ENCODE data around the gene RERGL. TPM values are rescaled to one million over a fixed set of nuclear protein-coding genes. Genes with fewer than 3 reads are reported as not detected.

The RERGL gene, protein sequence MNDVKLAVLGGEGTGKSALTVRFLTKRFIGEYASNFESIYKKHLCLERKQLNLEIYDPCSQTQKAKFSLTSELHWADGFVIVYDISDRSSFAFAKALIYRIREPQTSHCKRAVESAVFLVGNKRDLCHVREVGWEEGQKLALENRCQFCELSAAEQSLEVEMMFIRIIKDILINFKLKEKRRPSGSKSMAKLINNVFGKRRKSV
- 1 to 10 TPM in 6 of 9 donors, under 1 TPM in 2, not detected in 1; 0.54 to 3.5 (median 1.4) TPM for total RNA-seq
- 10 to 100 TPM in 1 of 3 donors, 1 to 10 TPM in 2; 2.3 to 23.9 (median 2.7) TPM for polyA plus RNA-seq
- long read RNA-seq, donor 1, partial matches to known transcripts = 0 of 1 reads
- long read RNA-seq, donor 1, other reads (novel, unspliced or antisense) = 0 of 1 reads
- long read RNA-seq, donor 2 = 0 reads
- long read RNA-seq, donor 3 = 0 reads
- long read RNA-seq, donor 4 = 0 reads
- long read RNA-seq, donor 5, partial matches to known transcripts = 0 of 1 reads
- long read RNA-seq, donor 5, other reads (novel, unspliced or antisense) = 1 of 1 reads
- long read RNA-seq, donor 6 = 0 reads
- long read RNA-seq, donor 7 = 0 reads
- long read RNA-seq, donor 8, partial matches to known transcripts = 0 of 1 reads
- long read RNA-seq, donor 8, other reads (novel, unspliced or antisense) = 0 of 1 reads
- long read RNA-seq, donor 9 = 0 reads
- long read RNA-seq, donor 10 = 0 reads

DNA sequence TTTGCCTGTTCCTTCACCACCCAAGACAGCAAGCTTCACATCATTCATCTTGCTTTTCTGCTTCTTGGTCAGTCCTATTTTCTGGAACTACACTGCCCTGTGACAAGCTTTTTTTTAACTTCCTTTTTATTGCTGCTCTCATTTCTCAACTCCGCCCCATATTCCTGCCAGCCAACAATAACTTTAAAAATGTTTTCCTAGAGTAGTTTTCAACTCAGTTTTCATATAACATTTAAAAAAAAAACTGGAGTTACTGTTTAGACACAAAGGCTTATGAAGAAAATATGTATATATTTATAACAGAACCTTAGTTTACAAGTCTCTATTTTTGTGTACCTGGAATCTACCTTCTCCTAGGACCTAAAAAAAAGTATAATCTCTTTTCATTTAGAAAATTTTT lies at the start of gene RERGL:
Gene RERGL (minus strand): TSS at position 101 of the 400 bp plus-strand sequence. CDS start 53 bp downstream, at position 48.
- Histone ChIP-seq H3K4me3 (no peak within 1 kb of the TSS), H3K4me1 (replicated peaks in 1 of 2) (no peaks in the 10 kb centered on the region), H3K27ac (no peak within 1 kb of the TSS), H3K36me3 (replicated peaks in 1 of 2) (no peaks in the 10 kb centered on the region), H3K27me3 (no peaks in the 10 kb centered on the region), H3K9me3 (replicated peaks in 1 of 3) (no peaks in the 10 kb centered on the region)
- intact Hi-C loops (cut with DNase I) = no loop called here
- DNase-seq = no peak
- TF ChIP-seq POLR2A (IDR thresholded peaks at IDR 0.05) (no peak), CTCF (IDR thresholded peaks at IDR 0.05) (no peak)
- WGBS, 4 donors = 67 to 82% (median 78%) methylated on average over 1 of the region's 1 CpG

DNA sequence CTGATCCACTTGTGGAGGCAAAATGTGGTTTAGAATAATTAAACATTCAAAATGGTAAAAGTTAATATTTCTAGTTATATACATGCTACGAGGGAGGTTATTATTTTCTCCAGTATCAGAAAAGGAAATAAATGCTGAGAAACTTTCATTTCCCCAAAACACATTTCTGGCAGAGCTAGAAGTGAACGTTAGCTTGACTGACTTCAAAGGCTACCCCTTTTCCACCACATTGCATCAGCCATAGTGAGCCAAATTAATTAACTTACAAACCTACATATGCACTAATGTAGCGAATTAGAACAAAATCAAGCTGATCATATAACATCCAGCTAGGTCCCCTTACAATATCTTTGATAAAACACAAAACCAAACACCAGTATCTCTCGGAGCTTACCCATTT lies 49.3 kb upstream of the RERGL start:
- Histone ChIP-seq H3K36me3 (replicated peaks in 1 of 2) (no peaks in the 10 kb centered on the region), H3K9me3 (replicated peaks in 1 of 3) (peaks cover 0 to 8% (median 0%) of the 10 kb centered on the region in 3 donors), H3K27me3 (no peaks in the 10 kb centered on the region), H3K4me1 (replicated peaks in 1 of 2) (peaks cover 0 to 8% of the 10 kb centered on the region in 2 donors), H3K4me3 (no peak overlapping the region), H3K27ac (no peak overlapping the region)
- WGBS, 4 donors = 56 to 65% (median 62%) methylated on average over 4 of the region's 4 CpGs
- intact Hi-C loops (cut with DNase I) = no loop called here
- no peak for DNase-seq
- TF ChIP-seq CTCF (IDR thresholded peaks at IDR 0.05) (no peak), POLR2A (IDR thresholded peaks at IDR 0.05) (no peak)

DNA sequence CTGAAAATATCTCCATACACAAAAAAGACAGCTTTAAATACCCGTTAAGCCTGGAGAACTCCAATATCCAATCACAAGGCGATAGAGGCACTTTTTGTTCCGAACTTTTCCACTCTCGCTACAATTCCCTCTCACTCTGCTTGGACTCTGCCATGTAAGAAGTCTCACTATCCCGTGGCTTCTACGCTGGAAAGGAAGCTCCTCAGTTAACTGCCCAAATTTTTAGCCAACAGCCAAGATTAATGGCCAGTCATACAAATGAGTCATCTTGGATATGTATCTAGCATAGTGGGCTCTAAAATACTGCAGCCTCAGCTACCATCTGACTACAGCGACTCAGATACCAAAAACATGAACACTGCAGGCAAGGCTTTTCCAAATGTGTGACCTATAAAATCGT lies 45.5 kb upstream of the RERGL start:
- H3K27me3 ChIP-seq = no peaks in the 10 kb centered on the region
- DNase-seq = no peak
- WGBS, 4 donors = 79 to 84% (median 83%) methylated on average over 8 of the region's 8 CpGs
- H3K4me1 ChIP-seq (replicated peaks in 1 of 2) = peaks cover 0 to 8% of the 10 kb centered on the region in 2 donors
- no peaks in the 10 kb centered on the region for H3K36me3 ChIP-seq (replicated peaks in 1 of 2)
- TF ChIP-seq POLR2A (IDR thresholded peaks at IDR 0.05) = no peak
- TF ChIP-seq CTCF (IDR thresholded peaks at IDR 0.05) = no peak
- no peak overlapping the region for H3K27ac ChIP-seq
- H3K9me3 ChIP-seq (replicated peaks in 1 of 3) = no peaks in the 10 kb centered on the region
- no peak overlapping the region for H3K4me3 ChIP-seq
- intact Hi-C loops (cut with DNase I) = no loop called here

DNA sequence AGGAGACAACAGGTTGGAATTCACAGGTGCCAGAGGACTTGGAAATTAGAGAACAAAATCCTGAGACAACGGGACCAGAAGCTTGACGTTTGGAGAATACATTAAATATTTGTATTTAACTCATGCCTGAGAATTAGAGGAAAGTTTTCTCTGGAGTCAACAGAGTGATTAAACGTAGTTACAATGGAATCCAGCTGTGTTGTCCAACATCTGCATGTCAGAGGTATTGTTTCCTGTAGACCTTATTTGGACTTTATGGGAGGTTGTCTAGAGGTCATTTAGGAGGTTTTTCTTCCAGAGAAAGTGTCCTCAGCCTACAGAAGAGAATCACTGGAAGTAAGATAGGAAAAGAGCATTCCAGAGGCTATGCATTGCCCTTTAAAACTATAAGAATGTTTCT lies 45.1 kb upstream of the RERGL start:
- no peaks in the 10 kb centered on the region for H3K9me3 ChIP-seq (replicated peaks in 1 of 3)
- no peak overlapping the region for H3K4me3 ChIP-seq
- no peak for DNase-seq
- WGBS, 4 donors = 54 to 70% (median 66%) methylated on average over 3 of the region's 3 CpGs
- H3K36me3 ChIP-seq (replicated peaks in 1 of 2) = no peaks in the 10 kb centered on the region
- intact Hi-C loops (cut with DNase I) = no loop called here
- TF ChIP-seq POLR2A (IDR thresholded peaks at IDR 0.05) = no peak
- TF ChIP-seq CTCF (IDR thresholded peaks at IDR 0.05) = no peak
- no peaks in the 10 kb centered on the region for H3K27me3 ChIP-seq
- no peak overlapping the region for H3K27ac ChIP-seq
- peaks cover 0 to 4% of the 10 kb centered on the region in 2 donors for H3K4me1 ChIP-seq (replicated peaks in 1 of 2)

Data from adrenal gland (tissue), 19 donors.